A549 (cell line): Measurements from ENCODE around the gene GNG12.

Experiments
- CTCF ChIP-seq: fragments of >200 bp; sonication (Bioruptor Twin); formaldehyde crosslinking; IDR thresholded peaks from 3 replicates; pipeline ENCODE4 v1.5.1; 2016
- RNF2 ChIP-seq: fragments of 200-600 bp; sonication (generic); IDR thresholded peaks from 2 replicates; pipeline ENCODE4 v1.6.1; 2016; ENCODE audit warnings: low read depth, mild to moderate bottlenecking, antibody characterized with exemption, moderate library complexity, borderline replicate concordance

GRCh38 chr1:67814121-67814772 is 19.0 kb downstream of the GNG12 start:
- TF ChIP-seq CTCF: no peak
- TF ChIP-seq RNF2: no peak
